Upper lobe of right lung (tissue), 1 donor: ENCODE data around the gene TERB1. TPM values are rescaled to one million over a fixed set of nuclear protein-coding genes. Genes with fewer than 3 reads are reported as not detected.

Experiments used
- ATAC-seq: fragments of 200-7000 bp; cut with Tn5 transposase; one replicate; pipeline ENCODE4 v1.9.1; 2020; ENCODE audit warnings: mild to moderate bottlenecking, moderate library complexity
- DNase-seq: peaks from one replicate; pipeline ENCODE4 v3.0.0-alpha.2; 2020
- H3K27ac ChIP-seq: fragments of 200-600 bp; one replicate; pipeline ENCODE4 v1.8.0; 2022
- H3K27me3 ChIP-seq: fragments of 200-600 bp; one replicate; pipeline ENCODE4 v1.8.0; 2022; ENCODE audit warnings: mild to moderate bottlenecking
- H3K36me3 ChIP-seq: fragments of 200-600 bp; one replicate; pipeline ENCODE4 v1.8.0; 2022
- H3K4me1 ChIP-seq: fragments of 200-600 bp; one replicate; pipeline ENCODE4 v1.8.0; 2022
- H3K4me3 ChIP-seq: fragments of 200-600 bp; one replicate; pipeline ENCODE4 v1.8.0; 2022; ENCODE audit warnings: mild to moderate bottlenecking
- H3K9me3 ChIP-seq: fragments of 200-600 bp; one replicate; pipeline ENCODE4 v1.8.0; 2022
- intact Hi-C: fragments of 100-400 bp; cut with DNase I; formaldehyde crosslinking; loops from one replicate; pipeline ENCODE4 v1.11.0; 2022
- total RNA-seq: library from RNA; stranded (reverse); fragmentation: NEBNext Ultra II Directional; extraction: Animal tissue kit (Norgen Biotek cat#: 25700); gene quantifications from one replicate; pipeline ENCODE4 v1.2.1, GENCODE V29; 2021
- TF ChIP-seq, protein P1 (sequence below): fragments of 200-600 bp; IDR thresholded peaks from one replicate; pipeline ENCODE4 v1.8.0; 2022; ENCODE audit warnings: antibody characterized with exemption
- donor health status: DM: no; HTN: yes; CAD: no; lungs with severe emphysema.

Gene TERB1
- total RNA-seq, 1 donor from 2014 or later: 0.26 TPM

DNA sequence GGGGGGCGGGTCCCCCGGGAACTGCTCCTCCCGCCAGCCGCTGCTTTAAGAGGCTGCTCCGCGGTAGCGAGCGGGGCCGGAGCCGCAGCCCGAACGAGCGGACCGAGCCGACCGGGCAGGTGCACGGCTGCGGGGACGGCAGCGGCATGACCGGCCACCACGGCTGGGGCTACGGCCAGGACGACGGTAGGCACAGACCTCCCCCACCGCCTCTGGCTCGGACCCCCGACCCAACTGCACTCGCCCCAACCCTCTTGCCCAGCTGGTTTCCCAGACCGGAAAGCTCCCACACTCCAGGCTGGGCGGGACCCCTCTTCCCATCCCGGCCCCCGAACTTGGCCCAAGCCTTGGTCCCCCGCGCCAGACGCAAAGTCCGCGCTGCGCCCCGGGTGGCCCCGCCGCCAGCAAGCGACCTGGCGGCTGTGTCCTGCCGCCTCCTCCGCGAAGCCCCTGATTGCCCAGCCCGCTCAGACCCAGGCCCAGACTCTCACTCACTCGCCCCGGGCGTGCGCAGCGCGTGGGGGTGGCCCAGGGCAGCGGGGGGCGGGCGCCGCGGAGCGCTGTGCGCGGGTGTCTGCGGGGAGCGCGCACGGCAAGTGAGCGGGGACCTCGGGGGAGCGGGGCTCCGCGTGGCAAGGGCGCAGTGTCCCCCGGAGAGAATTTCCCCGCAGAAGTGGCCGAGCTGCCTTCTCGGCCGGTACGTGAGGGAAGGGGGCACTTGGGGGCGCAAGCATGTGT lies 43.1 kb upstream of the TERB1 start, which contains the start of gene CA7:
Gene CA7, plus strand, starts transcription at position 73 of the 738 bp plus-strand sequence. Its CDS starts 74 bp downstream, at position 147.
- no peaks in the 10 kb centered on the region for H3K9me3 ChIP-seq
- no peaks in the 10 kb centered on the region for H3K36me3 ChIP-seq
- no peak for DNase-seq
- no peak within 1 kb of the TSS for H3K27ac ChIP-seq
- TF ChIP-seq, protein P1, sequence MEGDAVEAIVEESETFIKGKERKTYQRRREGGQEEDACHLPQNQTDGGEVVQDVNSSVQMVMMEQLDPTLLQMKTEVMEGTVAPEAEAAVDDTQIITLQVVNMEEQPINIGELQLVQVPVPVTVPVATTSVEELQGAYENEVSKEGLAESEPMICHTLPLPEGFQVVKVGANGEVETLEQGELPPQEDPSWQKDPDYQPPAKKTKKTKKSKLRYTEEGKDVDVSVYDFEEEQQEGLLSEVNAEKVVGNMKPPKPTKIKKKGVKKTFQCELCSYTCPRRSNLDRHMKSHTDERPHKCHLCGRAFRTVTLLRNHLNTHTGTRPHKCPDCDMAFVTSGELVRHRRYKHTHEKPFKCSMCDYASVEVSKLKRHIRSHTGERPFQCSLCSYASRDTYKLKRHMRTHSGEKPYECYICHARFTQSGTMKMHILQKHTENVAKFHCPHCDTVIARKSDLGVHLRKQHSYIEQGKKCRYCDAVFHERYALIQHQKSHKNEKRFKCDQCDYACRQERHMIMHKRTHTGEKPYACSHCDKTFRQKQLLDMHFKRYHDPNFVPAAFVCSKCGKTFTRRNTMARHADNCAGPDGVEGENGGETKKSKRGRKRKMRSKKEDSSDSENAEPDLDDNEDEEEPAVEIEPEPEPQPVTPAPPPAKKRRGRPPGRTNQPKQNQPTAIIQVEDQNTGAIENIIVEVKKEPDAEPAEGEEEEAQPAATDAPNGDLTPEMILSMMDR: no peak
- intact Hi-C loops: no loop called here
- peak within 1 kb of the TSS; percentile 39 for H3K4me3 ChIP-seq
- peaks cover 12% of the 10 kb centered on the region for H3K4me1 ChIP-seq
- peak; percentile 42 for ATAC-seq
- H3K27me3 ChIP-seq: peaks cover 38% of the 10 kb centered on the region

DNA sequence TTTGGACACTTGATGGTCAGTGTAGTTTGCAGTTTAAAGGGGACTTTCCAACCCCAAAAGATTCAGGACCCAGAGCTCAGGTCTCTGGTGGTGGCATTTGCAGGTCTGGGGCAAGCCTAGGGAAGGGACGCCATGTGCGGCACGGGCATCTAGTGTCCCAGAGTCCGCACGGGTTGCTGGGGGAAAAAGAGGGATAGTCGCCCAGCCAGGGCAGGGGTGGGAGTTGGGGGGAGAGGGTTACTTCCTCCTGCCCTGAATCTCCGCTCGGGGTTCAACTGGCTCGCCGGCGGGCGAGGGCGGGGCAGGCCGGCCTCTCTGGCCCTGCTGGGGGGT lies 42.6 kb upstream of the TERB1 start:
- Histone ChIP-seq H3K27me3 (peaks cover 38% of the 10 kb centered on the region), H3K9me3 (no peaks in the 10 kb centered on the region), H3K36me3 (no peaks in the 10 kb centered on the region), H3K4me1 (peaks cover 12% of the 10 kb centered on the region), H3K4me3 (peak overlapping the region; percentile 39), H3K27ac (no peak overlapping the region)
- intact Hi-C loops: no loop called here
- DNase-seq (no peak), ATAC-seq (no peak)
- TF ChIP-seq, protein P1: no peak

DNA sequence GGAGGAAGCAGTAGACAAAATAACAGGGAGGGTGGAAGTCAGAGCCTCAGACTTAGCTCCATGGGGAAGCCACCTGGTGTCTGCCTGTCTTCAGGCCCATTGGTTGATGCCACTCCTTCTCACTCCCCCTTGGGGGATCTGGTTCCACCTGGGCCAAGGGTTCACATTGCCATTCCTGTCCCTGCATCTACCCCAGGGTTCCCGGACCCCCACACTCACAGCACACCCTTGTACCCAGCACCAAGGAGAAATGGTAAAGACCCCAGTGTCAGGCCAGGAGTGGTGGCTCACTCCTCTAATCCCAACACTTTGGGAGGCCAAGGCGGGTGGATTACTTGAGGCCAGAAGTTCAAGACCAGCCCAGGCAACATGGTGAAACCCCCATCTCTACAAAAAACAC lies 41.8 kb upstream of the TERB1 start:
- DNase-seq (no peak), ATAC-seq (no peak)
- H3K9me3 ChIP-seq: no peaks in the 10 kb centered on the region
- H3K4me3 ChIP-seq: no peak overlapping the region
- H3K4me1 ChIP-seq: peaks cover 12% of the 10 kb centered on the region
- intact Hi-C loops: no loop called here
- H3K27ac ChIP-seq: no peak overlapping the region
- no peaks in the 10 kb centered on the region for H3K36me3 ChIP-seq
- H3K27me3 ChIP-seq: peaks cover 31% of the 10 kb centered on the region
- TF ChIP-seq, protein P1: no peak

DNA sequence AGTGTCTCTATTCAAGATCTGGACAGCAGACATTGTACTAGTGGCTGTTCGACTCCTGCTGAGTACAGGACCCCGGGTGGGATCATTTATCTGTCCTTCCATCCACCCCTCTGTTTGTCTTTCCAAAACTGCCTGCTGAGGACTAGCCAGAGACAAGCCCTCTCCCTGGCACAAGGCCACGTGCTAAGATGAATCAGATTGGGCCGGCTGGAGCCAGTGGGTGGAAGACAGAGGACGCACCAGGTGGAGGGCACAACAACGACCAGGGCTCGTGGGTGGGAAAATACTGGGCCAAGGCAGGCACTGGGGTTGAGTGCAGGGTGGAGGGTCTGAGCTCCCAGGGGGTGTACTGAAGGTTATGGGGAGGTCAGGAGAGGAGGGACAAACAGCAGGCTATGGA lies 41.4 kb upstream of the TERB1 start:
- H3K27me3 ChIP-seq: peaks cover 31% of the 10 kb centered on the region
- no peak for ATAC-seq
- H3K36me3 ChIP-seq: no peaks in the 10 kb centered on the region
- no peaks in the 10 kb centered on the region for H3K9me3 ChIP-seq
- H3K27ac ChIP-seq: no peak overlapping the region
- TF ChIP-seq, protein P1: no peak
- intact Hi-C loops: no loop called here
- H3K4me1 ChIP-seq: peaks cover 12% of the 10 kb centered on the region
- no peak overlapping the region for H3K4me3 ChIP-seq
- no peak for DNase-seq

DNA sequence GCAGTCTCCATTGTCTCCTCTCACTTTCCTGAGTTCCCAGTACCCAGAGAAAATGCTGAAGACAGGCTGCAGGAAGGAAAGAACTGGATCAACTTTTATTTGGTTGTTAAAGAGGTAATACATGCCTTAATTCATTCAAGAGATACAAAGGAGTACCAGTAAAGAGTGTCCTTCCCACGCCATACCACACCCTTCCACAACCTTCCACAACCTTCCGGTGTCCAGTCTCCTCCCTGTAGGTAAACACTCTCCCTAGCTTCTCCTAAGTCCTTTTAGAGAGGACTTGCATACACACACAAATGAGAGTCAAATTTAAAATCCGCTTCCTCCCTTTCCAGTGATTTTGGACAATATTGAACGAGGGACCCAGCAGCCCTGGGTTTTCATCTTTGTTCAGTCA lies 40.0 kb upstream of the TERB1 start:
- Histone ChIP-seq H3K27me3 (peaks cover 29% of the 10 kb centered on the region), H3K4me1 (peaks cover 12% of the 10 kb centered on the region), H3K4me3 (no peak overlapping the region), H3K36me3 (no peaks in the 10 kb centered on the region), H3K9me3 (no peaks in the 10 kb centered on the region), H3K27ac (no peak overlapping the region)
- TF ChIP-seq, protein P1: no peak
- ATAC-seq (no peak), DNase-seq (no peak)
- intact Hi-C loops: no loop called here

DNA sequence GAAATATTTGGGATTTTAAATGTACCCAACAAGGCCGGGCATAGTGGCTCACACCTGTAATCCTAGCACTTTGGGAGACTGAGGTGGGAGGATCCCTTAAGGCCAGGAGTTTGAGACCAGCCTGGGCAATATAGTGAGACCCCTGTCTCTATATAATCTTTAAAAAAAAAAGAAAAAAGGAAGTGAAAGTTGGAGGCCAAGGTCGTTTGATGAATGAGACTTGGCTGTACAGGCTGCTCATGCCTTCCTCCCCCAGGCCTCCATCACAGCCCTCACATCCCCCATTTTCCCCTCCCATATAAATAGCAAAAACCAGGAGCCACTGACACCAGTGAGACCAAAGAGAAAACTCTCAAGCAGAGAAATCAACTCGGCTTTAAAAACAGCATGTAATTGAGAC lies 39.5 kb upstream of the TERB1 start:
- DNase-seq (no peak), ATAC-seq (no peak)
- Histone ChIP-seq H3K4me1 (peaks cover 12% of the 10 kb centered on the region), H3K36me3 (no peaks in the 10 kb centered on the region), H3K4me3 (no peak overlapping the region), H3K27me3 (peaks cover 26% of the 10 kb centered on the region), H3K27ac (no peak overlapping the region), H3K9me3 (no peaks in the 10 kb centered on the region)
- TF ChIP-seq, protein P1: no peak
- intact Hi-C loops: no loop called here
